Measurements from ENCODE around the gene SP2.
A peak's percentile ranks its signal among the peaks of the same experiment; 100 is the strongest.

SP2 gene

GRCh38 chr17:47897561-47897960, 1.5 kb downstream of the SP2 start:
- peak overlapping the region; percentile 98 for H3K27ac ChIP-seq (ENCODE audit: low read length)
- peaks cover 0 to 15% of the 10 kb centered on the region in 2 donors for H3K36me3 ChIP-seq (ENCODE audit: control insufficient read depth in 1 of 2, insufficient read depth in 2 of 2, low read length in 2 of 2)
- no peaks in the 10 kb centered on the region for H3K9me3 ChIP-seq (ENCODE audit: control insufficient read depth in 1 of 2, low read length in 2 of 2)
- H3K27me3 ChIP-seq (ENCODE audit: low read depth, low read length) = no peaks in the 10 kb centered on the region
- peaks cover 17 to 37% of the 10 kb centered on the region in 2 donors for H3K4me1 ChIP-seq (ENCODE audit: control insufficient read depth in 1 of 2, insufficient read depth in 2 of 2, low read length in 2 of 2)
- peak overlapping the region; percentile 92 to 96 for H3K4me3 ChIP-seq (ENCODE audit: low read depth in 1 of 2, low read length in 2 of 2)

GRCh38 chr17:47898241-47898640, 2.2 kb downstream of the SP2 start:
- H3K4me1 ChIP-seq (ENCODE audit: control insufficient read depth in 1 of 2, insufficient read depth in 2 of 2, low read length in 2 of 2) = peaks cover 17 to 37% of the 10 kb centered on the region in 2 donors
- H3K4me3 ChIP-seq (ENCODE audit: low read depth in 1 of 2, low read length in 2 of 2) = no peak overlapping the region
- peaks cover 0 to 15% of the 10 kb centered on the region in 2 donors for H3K36me3 ChIP-seq (ENCODE audit: control insufficient read depth in 1 of 2, insufficient read depth in 2 of 2, low read length in 2 of 2)
- H3K27me3 ChIP-seq (ENCODE audit: low read depth, low read length) = no peaks in the 10 kb centered on the region
- H3K9me3 ChIP-seq (ENCODE audit: control insufficient read depth in 1 of 2, low read length in 2 of 2) = no peaks in the 10 kb centered on the region
- no peak overlapping the region for H3K27ac ChIP-seq (ENCODE audit: low read length)

- H3K4me3 ChIP-seq (ENCODE audit: low read depth in 1 of 2, low read length in 2 of 2) = no peak overlapping the region
- no peaks in the 10 kb centered on the region for H3K27me3 ChIP-seq (ENCODE audit: low read depth, low read length)
- peaks cover 14 to 40% of the 10 kb centered on the region in 2 donors for H3K4me1 ChIP-seq (ENCODE audit: control insufficient read depth in 1 of 2, insufficient read depth in 2 of 2, low read length in 2 of 2)
- no peaks in the 10 kb centered on the region for H3K9me3 ChIP-seq (ENCODE audit: control insufficient read depth in 1 of 2, low read length in 2 of 2)
- peaks cover 0 to 15% of the 10 kb centered on the region in 2 donors for H3K36me3 ChIP-seq (ENCODE audit: control insufficient read depth in 1 of 2, insufficient read depth in 2 of 2, low read length in 2 of 2)
- no peak overlapping the region for H3K27ac ChIP-seq (ENCODE audit: low read length)
Measured at GRCh38 chr17:47899643-47900042, 3.6 kb downstream of the SP2 start.

GRCh38 chr17:47901423-47901822, 5.4 kb downstream of the SP2 start:
- no peak overlapping the region for H3K27ac ChIP-seq (ENCODE audit: low read length)
- no peaks in the 10 kb centered on the region for H3K9me3 ChIP-seq (ENCODE audit: control insufficient read depth in 1 of 2, low read length in 2 of 2)
- H3K4me3 ChIP-seq (ENCODE audit: low read depth in 1 of 2, low read length in 2 of 2) = no peak overlapping the region
- H3K36me3 ChIP-seq (ENCODE audit: control insufficient read depth in 1 of 2, insufficient read depth in 2 of 2, low read length in 2 of 2) = peaks cover 0 to 15% of the 10 kb centered on the region in 2 donors
- H3K27me3 ChIP-seq (ENCODE audit: low read depth, low read length) = no peaks in the 10 kb centered on the region
- peaks cover 20 to 54% of the 10 kb centered on the region in 2 donors for H3K4me1 ChIP-seq (ENCODE audit: control insufficient read depth in 1 of 2, insufficient read depth in 2 of 2, low read length in 2 of 2)

GRCh38 chr17:47902039-47902744, 6.2 kb downstream of the SP2 start:
- no peaks in the 10 kb centered on the region for H3K27me3 ChIP-seq (ENCODE audit: low read depth, low read length)
- no peaks in the 10 kb centered on the region for H3K9me3 ChIP-seq (ENCODE audit: control insufficient read depth in 1 of 2, low read length in 2 of 2)
- no peak overlapping the region for H3K27ac ChIP-seq (ENCODE audit: low read length)
- H3K4me3 ChIP-seq (ENCODE audit: low read depth in 1 of 2, low read length in 2 of 2) = no peak overlapping the region
- H3K4me1 ChIP-seq (ENCODE audit: control insufficient read depth in 1 of 2, insufficient read depth in 2 of 2, low read length in 2 of 2) = peaks cover 21 to 58% of the 10 kb centered on the region in 2 donors
- H3K36me3 ChIP-seq (ENCODE audit: control insufficient read depth in 1 of 2, insufficient read depth in 2 of 2, low read length in 2 of 2) = peaks cover 0 to 8% of the 10 kb centered on the region in 2 donors

- H3K27me3 ChIP-seq (ENCODE audit: low read depth, low read length) = no peaks in the 10 kb centered on the region
- peak overlapping the region; percentile 65 for H3K27ac ChIP-seq (ENCODE audit: low read length)
- peaks cover 12 to 48% of the 10 kb centered on the region in 2 donors for H3K4me1 ChIP-seq (ENCODE audit: control insufficient read depth in 1 of 2, insufficient read depth in 2 of 2, low read length in 2 of 2)
- H3K36me3 ChIP-seq (ENCODE audit: control insufficient read depth in 1 of 2, insufficient read depth in 2 of 2, low read length in 2 of 2) = no peaks in the 10 kb centered on the region
- H3K4me3 ChIP-seq (ENCODE audit: low read depth in 1 of 2, low read length in 2 of 2) = peak overlapping the region in 1 of 2 donors; percentile 37
- no peaks in the 10 kb centered on the region for H3K9me3 ChIP-seq (ENCODE audit: control insufficient read depth in 1 of 2, low read length in 2 of 2)
Measured at GRCh38 chr17:47905221-47905733, 9.2 kb downstream of the SP2 start.

GRCh38 chr17:47906443-47906842, 10.4 kb downstream of the SP2 start:
- no peaks in the 10 kb centered on the region for H3K36me3 ChIP-seq (ENCODE audit: control insufficient read depth in 1 of 2, insufficient read depth in 2 of 2, low read length in 2 of 2)

GRCh38 chr17:47907932-47908562, 12.0 kb downstream of the SP2 start:
- H3K36me3 ChIP-seq (ENCODE audit: control insufficient read depth in 1 of 2, insufficient read depth in 2 of 2, low read length in 2 of 2) = no peaks in the 10 kb centered on the region
- H3K27ac ChIP-seq (ENCODE audit: low read length) = no peak overlapping the region
- H3K9me3 ChIP-seq (ENCODE audit: control insufficient read depth in 1 of 2, low read length in 2 of 2) = no peaks in the 10 kb centered on the region
- H3K4me1 ChIP-seq (ENCODE audit: control insufficient read depth in 1 of 2, insufficient read depth in 2 of 2, low read length in 2 of 2) = peaks cover 12 to 52% of the 10 kb centered on the region in 2 donors
- H3K27me3 ChIP-seq (ENCODE audit: low read depth, low read length) = no peaks in the 10 kb centered on the region
- peak overlapping the region in 1 of 2 donors; percentile 26 for H3K4me3 ChIP-seq (ENCODE audit: low read depth in 1 of 2, low read length in 2 of 2)

More at GRCh38 chr17:47906443-47906842, 10.4 kb downstream of the SP2 start:
- Histone ChIP-seq H3K27ac (ENCODE audit: low read length) (no peak overlapping the region), H3K4me3 (ENCODE audit: low read depth in 1 of 2, low read length in 2 of 2) (no peak overlapping the region), H3K4me1 (ENCODE audit: control insufficient read depth in 1 of 2, insufficient read depth in 2 of 2, low read length in 2 of 2) (peaks cover 12 to 52% of the 10 kb centered on the region in 2 donors), H3K9me3 (ENCODE audit: control insufficient read depth in 1 of 2, low read length in 2 of 2) (no peaks in the 10 kb centered on the region), H3K27me3 (ENCODE audit: low read depth, low read length) (no peaks in the 10 kb centered on the region)

GRCh38 chr17:47913050-47913449, 17.0 kb downstream of the SP2 start:
- Histone ChIP-seq H3K9me3 (ENCODE audit: control insufficient read depth in 1 of 2, low read length in 2 of 2) (no peaks in the 10 kb centered on the region), H3K4me3 (ENCODE audit: low read depth in 1 of 2, low read length in 2 of 2) (no peak overlapping the region), H3K4me1 (ENCODE audit: control insufficient read depth in 1 of 2, insufficient read depth in 2 of 2, low read length in 2 of 2) (peaks cover 0 to 16% of the 10 kb centered on the region in 2 donors), H3K27ac (ENCODE audit: low read length) (no peak overlapping the region), H3K27me3 (ENCODE audit: low read depth, low read length) (no peaks in the 10 kb centered on the region), H3K36me3 (ENCODE audit: control insufficient read depth in 1 of 2, insufficient read depth in 2 of 2, low read length in 2 of 2) (peaks cover 5 to 18% of the 10 kb centered on the region in 2 donors)

- H3K4me3 ChIP-seq (ENCODE audit: low read depth in 1 of 2, low read length in 2 of 2) = no peak overlapping the region
- no peak overlapping the region for H3K27ac ChIP-seq (ENCODE audit: low read length)
- peaks cover 0 to 4% of the 10 kb centered on the region in 2 donors for H3K4me1 ChIP-seq (ENCODE audit: control insufficient read depth in 1 of 2, insufficient read depth in 2 of 2, low read length in 2 of 2)
- H3K36me3 ChIP-seq (ENCODE audit: control insufficient read depth in 1 of 2, insufficient read depth in 2 of 2, low read length in 2 of 2) = peaks cover 5 to 18% of the 10 kb centered on the region in 2 donors
- H3K9me3 ChIP-seq (ENCODE audit: control insufficient read depth in 1 of 2, low read length in 2 of 2) = no peaks in the 10 kb centered on the region
- H3K27me3 ChIP-seq (ENCODE audit: low read depth, low read length) = no peaks in the 10 kb centered on the region
Measured at GRCh38 chr17:47914306-47914948, 18.4 kb downstream of the SP2 start.

- Histone ChIP-seq H3K27me3 (ENCODE audit: low read depth, low read length) (no peaks in the 10 kb centered on the region), H3K9me3 (ENCODE audit: control insufficient read depth in 1 of 2, low read length in 2 of 2) (no peaks in the 10 kb centered on the region), H3K4me1 (ENCODE audit: control insufficient read depth in 1 of 2, insufficient read depth in 2 of 2, low read length in 2 of 2) (no peaks in the 10 kb centered on the region), H3K4me3 (ENCODE audit: low read depth in 1 of 2, low read length in 2 of 2) (no peak overlapping the region), H3K27ac (ENCODE audit: low read length) (no peak overlapping the region), H3K36me3 (ENCODE audit: control insufficient read depth in 1 of 2, insufficient read depth in 2 of 2, low read length in 2 of 2) (peaks cover 5 to 18% of the 10 kb centered on the region in 2 donors)
Measured at GRCh38 chr17:47915776-47916398, 19.9 kb downstream of the SP2 start.
